ENCODE measurements around the gene SMARCE1. TPM values are rescaled to one million over a fixed set of nuclear protein-coding genes. Genes with fewer than 3 reads are reported as not detected.

Gene SMARCE1
- total and polyA plus RNA-seq, 9 of the 15 experiments (the other 6 are each of a cell fraction or from before 2014, with no cell fraction given), result 64.1 to 142 (median 114) TPM

GRCh38 chr17:40686192-40686591 is 38.6 kb upstream of the SMARCE1 start:
- Histone ChIP-seq H3K79me2 (ENCODE audit: control insufficient read depth, insufficient read depth, low read length) (no peaks in the 10 kb centered on the region), H3K9me3 (replicated peaks; ENCODE audit: control insufficient read depth, insufficient read depth, low read depth, low read length) (no peaks in the 10 kb centered on the region), H3K27ac (ENCODE audit: extremely low read depth, low read depth, low read length) (no peak overlapping the region), H4K20me1 (replicated peaks; ENCODE audit: control insufficient read depth, insufficient read depth, low read length) (no peaks in the 10 kb centered on the region), H3K4me1 (replicated peaks in 1 of 2; ENCODE audit: control insufficient read depth in 2 of 2, insufficient read depth in 2 of 2, low read length in 2 of 2) (no peaks in the 10 kb centered on the region), H2AFZ (ENCODE audit: low read depth, low read length) (no peak overlapping the region), H3K4me2 (ENCODE audit: insufficient read depth, low read length) (no peak overlapping the region), H3K36me3 (ENCODE audit: control insufficient read depth, insufficient read depth, low read length) (no peaks in the 10 kb centered on the region), H3K4me3 (no peak overlapping the region), H3K9me1 (ENCODE audit: control insufficient read depth, insufficient read depth, low read length) (no peaks in the 10 kb centered on the region), H3K27me3 (ENCODE audit: control insufficient read depth in 2 of 2, insufficient read depth in 2 of 2, low read length in 2 of 2) (peaks cover 9 to 21% of the 10 kb centered on the region in 2 experiments; a peak in 4 of 5 replicates), H3K9ac (ENCODE audit: insufficient read depth in 1 of 2, low read depth in 2 of 2, low read length in 2 of 2) (no peak overlapping the region)
- ATAC-seq (no peak), DNase-seq (ENCODE audit: extremely low read depth in 1 of 4, low spot score in 3 of 4) (no peak), FAIRE-seq (no peak)
- in situ Hi-C loops (cut with MboI) (no loop called here), intact Hi-C loops (cut with micrococcal nuclease) (no loop called here)
- TF ChIP-seq LEF1 (IDR thresholded peaks at IDR 0.05), result no peak
- BruUV-seq (replicated peaks), result no TSS peak
- 3% methylated on average over 4 of the region's 4 CpGs for WGBS (ENCODE audit: insufficient coverage, low coverage, missing lambda C conversion rate)
- ChIA-PET CTCF (ENCODE audit: low intra/inter-chr PET ratio) (no interaction called here), POLR2A (interaction anchor here (0.9 to 1.8 kb wide), 2 partner anchors 11 to 20 kb away, joined by 3 to 6 read pairs; partner anchors contain the start of gene KRT222)

GRCh38 chr17:40680998-40681397 is 33.4 kb upstream of the SMARCE1 start:
- H3K79me2 ChIP-seq (ENCODE audit: control insufficient read depth, insufficient read depth, low read length), result no peaks in the 10 kb centered on the region
- no peak overlapping the region for H3K9ac ChIP-seq (ENCODE audit: insufficient read depth in 1 of 2, low read depth in 2 of 2, low read length in 2 of 2)
- intact Hi-C loops (cut with micrococcal nuclease), result no loop called here
- H4K20me1 ChIP-seq (replicated peaks; ENCODE audit: control insufficient read depth, insufficient read depth, low read length), result no peaks in the 10 kb centered on the region
- H3K27me3 ChIP-seq (ENCODE audit: control insufficient read depth in 2 of 2, insufficient read depth in 2 of 2, low read length in 2 of 2), result peaks cover 25 to 26% of the 10 kb centered on the region in 2 experiments
- H3K27ac ChIP-seq (ENCODE audit: extremely low read depth, low read depth, low read length), result no peak overlapping the region
- DNase-seq (ENCODE audit: extremely low read depth in 1 of 4, low spot score in 3 of 4) (no peak), ATAC-seq (no peak), FAIRE-seq (no peak)
- H3K4me1 ChIP-seq (replicated peaks in 1 of 2; ENCODE audit: control insufficient read depth in 2 of 2, insufficient read depth in 2 of 2, low read length in 2 of 2), result no peaks in the 10 kb centered on the region
- H2AFZ ChIP-seq (ENCODE audit: low read depth, low read length), result no peak overlapping the region
- BruUV-seq (replicated peaks), result no TSS peak
- in situ Hi-C loops (cut with MboI), result no loop called here
- no peak for TF ChIP-seq ZBTB2 (IDR thresholded peaks at IDR 0.05)
- H3K4me3 ChIP-seq, result no peak overlapping the region
- H3K9me3 ChIP-seq (replicated peaks; ENCODE audit: control insufficient read depth, insufficient read depth, low read depth, low read length), result no peaks in the 10 kb centered on the region
- POLR2A ChIA-PET, result interaction anchor here (1.4 kb wide), 1 partner anchor 15 kb away, joined by 3 read pairs; no protein-coding TSS in a partner anchor
- CTCF ChIA-PET (ENCODE audit: low intra/inter-chr PET ratio), result no interaction called here
- no peaks in the 10 kb centered on the region for H3K36me3 ChIP-seq (ENCODE audit: control insufficient read depth, insufficient read depth, low read length)
- H3K4me2 ChIP-seq (ENCODE audit: insufficient read depth, low read length), result no peak overlapping the region
- H3K9me1 ChIP-seq (ENCODE audit: control insufficient read depth, insufficient read depth, low read length), result no peaks in the 10 kb centered on the region
